HepG2 (cell line): ENCODE data around the gene SEPHS2. TPM values are rescaled to one million over a fixed set of nuclear protein-coding genes. Genes with fewer than 3 reads are reported as not detected.
A peak's percentile ranks its signal among the peaks of the same experiment; 100 is the strongest.

ENCODE experiments used
- CBX5 ChIP-seq: sonication (generic); formaldehyde crosslinking; IDR thresholded peaks from 2 replicates; pipeline ENCODE4 v1.4.0; 2020; ENCODE audit warnings: missing genetic modification reagents, borderline replicate concordance
- DNMT1 ChIP-seq: sonication (generic); formaldehyde crosslinking; IDR thresholded peaks from 2 replicates; pipeline ENCODE4 v1.5.1; 2020; ENCODE audit warnings: mild to moderate bottlenecking, missing genetic modification reagents
- ELF3 ChIP-seq: IDR thresholded peaks from 2 replicates; pipeline ENCODE4 v1.6.1; 2016; ENCODE audit warnings: missing genetic modification reagents, missing compliant biosample characterization
- FOXA3 ChIP-seq: IDR thresholded peaks from 2 replicates; pipeline ENCODE4 v1.6.1; 2016; ENCODE audit warnings: missing genetic modification reagents, missing compliant biosample characterization
- GATAD2A ChIP-seq: IDR thresholded peaks from 2 replicates; pipeline ENCODE4 v1.6.1; 2016
- HMGA1 ChIP-seq: sonication (generic); formaldehyde crosslinking; conservative IDR thresholded peaks from 2 replicates; pipeline ENCODE4 v1.4.0; 2020; ENCODE audit warnings: missing genetic modification reagents
- HMGXB3 ChIP-seq: sonication (generic); formaldehyde crosslinking; IDR thresholded peaks from 2 replicates; pipeline ENCODE4 v1.4.0; 2020; ENCODE audit warnings: missing genetic modification reagents, borderline replicate concordance
- HNF1A ChIP-seq, 2 experiments: sonication (generic) in 1 of 2; formaldehyde crosslinking in 1 of 2; IDR thresholded peaks; 2 replicates each; pipeline versions ENCODE4 v1.4.0 to v1.6.1; 2016 to 2020; ENCODE audit warnings: borderline replicate concordance in 1 of 2, low read depth in 1 of 2, mild to moderate bottlenecking in 1 of 2, missing genetic modification reagents in 1 of 2
- NR2F6 ChIP-seq, 2 experiments: IDR thresholded peaks; 2 replicates each; pipeline ENCODE4 v1.6.1; 2016; ENCODE audit warnings: antibody characterized with exemption in 1 of 2, mild to moderate bottlenecking in 1 of 2
- TEAD3 ChIP-seq: optimal IDR thresholded peaks from 2 replicates; pipeline ENCODE3; 2016; ENCODE audit warnings: borderline replicate concordance
- ZBTB25 ChIP-seq: IDR thresholded peaks from 2 replicates; pipeline ENCODE4 v1.6.1; 2018; ENCODE audit warnings: missing genetic modification reagents
- ZHX1 ChIP-seq: sonication (generic); formaldehyde crosslinking; IDR thresholded peaks from 2 replicates; pipeline ENCODE4 v1.8.1; 2022; ENCODE audit warnings: low read depth, mild to moderate bottlenecking, missing genetic modification reagents
- ZNF3 ChIP-seq: IDR thresholded peaks from 2 replicates; pipeline ENCODE4 v1.7.0; 2017; ENCODE audit warnings: inconsistent platforms
- ZNF362 ChIP-seq: sonication (generic); formaldehyde crosslinking; IDR thresholded peaks from 2 replicates; pipeline ENCODE4 v1.4.0; 2020; ENCODE audit warnings: missing genetic modification reagents, mild to moderate bottlenecking, borderline replicate concordance
- ZNF670 ChIP-seq: sonication (generic); formaldehyde crosslinking; IDR thresholded peaks from 2 replicates; pipeline ENCODE4 v1.8.0; 2022; ENCODE audit warnings: mild to moderate bottlenecking, missing genetic modification reagents, borderline replicate concordance
- ZNF761 ChIP-seq: sonication (generic); formaldehyde crosslinking; conservative IDR thresholded peaks from 2 replicates; pipeline ENCODE4 v1.4.0; 2020; ENCODE audit warnings: mild to moderate bottlenecking, missing genetic modification reagents
- polyA plus RNA-seq, 8 experiments: library from polyadenylated mRNA; depleted of rRNA in 3 of 8; stranded (reverse) in 7 of 8; unstranded in 1 of 8; fragments of >200 nt; fragmentation: Illumina TruSeq in 4 of 8; extraction: Trizol in 4 of 8; gene quantifications; 2 replicates each; pipeline versions ENCODE4 v1.2.1 to v1.2.3, GENCODE V29; 2011 to 2016; ENCODE audit warnings: low read depth in 4 of 8, missing spikeins in 1 of 8, mixed read lengths in 1 of 8; ENCODE audit not compliant: insufficient read depth in 1 of 8
- total RNA-seq, 5 experiments: library from RNA; depleted of rRNA; stranded (reverse); fragments of >200 nt; fragmentation: Illumina TruSeq; extraction: Trizol; gene quantifications; 2 replicates each; pipeline ENCODE4 v1.2.3, GENCODE V29; 2016; ENCODE audit warnings: low read depth in 1 of 5

The SEPHS2 gene
- total and polyA plus RNA-seq, 2 of the 13 experiments (the other 11 are each of a cell fraction or from before 2014, with no cell fraction given), result 20.7 to 127 TPM

- TF ChIP-seq ZNF761 (CRISPR knock-in tag), result 0 out of 2 replicates have a peak, but pooled peaks have one; percentile 2
- TF ChIP-seq ZBTB25 (CRISPR knock-in tag), result peak; percentile 83
- 0 out of 2 replicates have a peak, but pooled peaks have one; percentile 18 for TF ChIP-seq ZNF670
- TF ChIP-seq HNF1A (IDR thresholded peaks at IDR 0.05; ENCODE audit: low read depth), result peak; percentile 39; the same call in 1 of the 2 replicates
- TF ChIP-seq HNF1A (CRISPR knock-in tag; IDR thresholded peaks at IDR 0.05; ENCODE audit: borderline replicate concordance), result no peak
- peak; percentile 82 for TF ChIP-seq GATAD2A
- 0 out of 2 replicates have a peak, but pooled peaks have one; percentile 38 for TF ChIP-seq ZNF3 (CRISPR knock-in tag)
- TF ChIP-seq ELF3 (CRISPR knock-in tag), result 0 out of 2 replicates have a peak, but pooled peaks have one; percentile 19
- peak; percentile 77 for TF ChIP-seq FOXA3 (CRISPR knock-in tag)
- peak; percentile 79 for TF ChIP-seq NR2F6 (IDR thresholded peaks at IDR 0.05)
- TF ChIP-seq NR2F6 (CRISPR knock-in tag; IDR thresholded peaks at IDR 0.05), result peak; percentile 81
- peak; percentile 52 for TF ChIP-seq TEAD3 (CRISPR knock-in tag)
- peak; percentile 55; the same call in 1 of the 2 replicates for TF ChIP-seq HMGXB3 (CRISPR knock-in tag)
- peak; percentile 39; the same call in 1 of the 2 replicates for TF ChIP-seq CBX5
- TF ChIP-seq DNMT1, result no peak
- TF ChIP-seq ZNF362, result peak; percentile 96
- no peak for TF ChIP-seq ZHX1
- TF ChIP-seq HMGA1 (CRISPR knock-in tag), result no peak
Measured at GRCh38 chr16:30449116-30449435, 3.4 kb upstream of the SEPHS2 start (continued).
